ENCODE results near the gene SH2D1B. TPM values are rescaled to one million over a fixed set of nuclear protein-coding genes. Genes with fewer than 3 reads are reported as not detected.
A peak's percentile ranks its signal among the peaks of the same experiment; 100 is the strongest.

SH2D1B gene
- total RNA-seq, 4 donors from 2014 or later, result 0.37 to 1.4 (median 0.81) TPM

DNA sequence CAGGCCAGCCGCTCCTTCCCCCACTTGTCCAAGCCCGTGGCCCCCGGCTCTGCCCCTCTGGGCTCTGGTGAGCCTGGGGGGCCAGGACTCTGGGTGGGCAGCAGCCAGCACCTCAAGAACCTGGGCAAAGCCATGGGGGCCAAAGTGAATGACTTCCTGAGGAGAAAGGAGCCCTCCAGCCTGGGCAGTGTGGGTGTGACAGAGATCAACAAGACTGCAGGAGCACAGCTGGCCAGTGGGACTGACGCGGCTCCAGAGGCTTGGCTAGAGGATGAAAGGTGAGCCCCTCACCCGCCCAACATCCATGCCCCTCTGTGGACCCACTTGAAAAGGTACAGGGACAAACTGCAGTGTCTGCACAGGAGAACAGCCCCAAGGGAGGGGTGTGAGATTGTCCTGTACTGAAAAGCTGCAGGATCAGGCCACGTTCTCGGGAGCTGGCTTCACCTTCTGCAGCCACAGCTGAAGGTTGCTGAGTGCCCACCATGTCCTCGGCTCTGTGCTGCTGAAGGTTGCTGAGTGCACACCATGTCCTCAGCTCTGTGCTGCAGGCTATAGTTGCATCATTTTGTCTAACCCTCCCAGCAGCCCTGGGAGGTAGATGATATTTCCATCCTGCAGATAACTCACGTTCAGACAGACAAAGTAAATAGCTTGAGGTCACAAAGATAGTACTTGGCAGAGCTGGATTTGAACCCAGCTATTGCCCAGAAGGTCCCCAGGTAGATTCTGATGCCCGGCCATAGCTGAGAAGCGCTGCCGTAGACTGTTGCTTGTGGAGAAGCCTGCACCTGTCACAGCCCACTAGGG is 29.8 kb downstream of the SH2D1B start:
- TF ChIP-seq CTCF (IDR thresholded peaks at IDR 0.05) (no peak), POLR2A (IDR thresholded peaks at IDR 0.05) (no peak), POLR2AphosphoS5 (IDR thresholded peaks at IDR 0.05) (no peak), EP300 (IDR thresholded peaks at IDR 0.05; ENCODE audit: low read depth) (no peak)
- DNase-seq, result peak; percentile 43
- intact Hi-C loops (cut with DNase I; ENCODE audit: low total_unique reads), result no loop called here
- WGBS, 2 donors (ENCODE audit: low coverage in 1 of 2), result 73% methylated on average over 13 of the region's 13 CpGs; no CpG with 5 or more reads in 1 of the 2 donors
- Histone ChIP-seq H3K9me3 (no peaks in the 10 kb centered on the region), H3K27ac (peak overlapping the region; percentile 92 to 94 (median 92)), H3K27me3 (no peaks in the 10 kb centered on the region), H3K36me3 (no peaks in the 10 kb centered on the region), H3K4me1 (peaks cover 16 to 29% (median 21%) of the 10 kb centered on the region in 4 donors), H3K4me3 (peak overlapping the region in 2 of 4 donors; percentile 8 to 17)
- in situ Hi-C loops (cut with MboI; ENCODE audit: low pct_ligation_motif_present in 1 of 4, low pct_unique_long_range_greater_than_20kb in 1 of 4, low sequenced_read_pairs in 3 of 4), result loop anchor here in 2 of 4 donors (10.0 to 25.0 kb wide), 2 partner anchors 327 to 595 kb away; no protein-coding TSS in a partner anchor

DNA sequence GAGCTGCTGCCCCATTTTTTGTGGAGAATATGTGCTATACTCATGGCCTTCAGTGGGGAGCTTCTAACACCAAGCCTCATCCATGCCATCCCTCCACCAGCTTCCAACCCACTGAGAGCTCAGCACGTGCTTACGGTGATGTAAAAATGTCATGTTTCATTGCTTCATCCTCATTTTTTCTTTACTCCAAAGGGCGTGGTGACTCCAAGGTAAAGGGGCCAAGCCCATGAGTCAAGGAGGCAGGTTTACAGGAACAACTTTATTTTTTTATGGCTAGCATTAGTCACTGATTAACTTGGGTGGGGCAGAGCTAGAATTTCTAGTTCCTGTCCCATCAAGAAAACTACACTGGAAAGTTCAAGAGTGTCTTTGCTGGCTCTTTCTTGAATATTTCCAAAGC is 30.6 kb downstream of the SH2D1B start, which contains the start of gene C1orf226:
Gene C1orf226, plus strand, starts transcription at position 346 of the 400 bp plus-strand sequence. CDS start 174 bp downstream, outside the sequence.
- no peak for TF ChIP-seq CTCF (IDR thresholded peaks at IDR 0.05)
- TF ChIP-seq EP300 (IDR thresholded peaks at IDR 0.05; ENCODE audit: low read depth), result peak; percentile 13
- peak; percentile 31 for TF ChIP-seq POLR2A (IDR thresholded peaks at IDR 0.05)
- TF ChIP-seq POLR2AphosphoS5 (IDR thresholded peaks at IDR 0.05), result peak in 2 of 3 donors; percentile 47 to 60
- H3K4me1 ChIP-seq, result peaks cover 16 to 29% (median 21%) of the 10 kb centered on the region in 4 donors
- intact Hi-C loops (cut with DNase I; ENCODE audit: low total_unique reads) (no loop called here), in situ Hi-C loops (cut with MboI; ENCODE audit: low pct_ligation_motif_present in 1 of 4, low pct_unique_long_range_greater_than_20kb in 1 of 4, low sequenced_read_pairs in 3 of 4) (loop anchor here in 2 of 4 donors (10.0 to 25.0 kb wide), 2 partner anchors 327 to 594 kb away; no protein-coding TSS in a partner anchor)
- no peaks in the 10 kb centered on the region for H3K36me3 ChIP-seq
- H3K27me3 ChIP-seq, result no peaks in the 10 kb centered on the region
- peak; percentile 46 for DNase-seq
- peak within 1 kb of the TSS in 2 of 4 donors; percentile 8 to 17 for H3K4me3 ChIP-seq
- H3K27ac ChIP-seq, result peak within 1 kb of the TSS; percentile 92 to 94 (median 92)
- WGBS, 2 donors (ENCODE audit: low coverage in 1 of 2), result 63 to 94% methylated on average over 3 of the region's 3 CpGs
- no peaks in the 10 kb centered on the region for H3K9me3 ChIP-seq

DNA sequence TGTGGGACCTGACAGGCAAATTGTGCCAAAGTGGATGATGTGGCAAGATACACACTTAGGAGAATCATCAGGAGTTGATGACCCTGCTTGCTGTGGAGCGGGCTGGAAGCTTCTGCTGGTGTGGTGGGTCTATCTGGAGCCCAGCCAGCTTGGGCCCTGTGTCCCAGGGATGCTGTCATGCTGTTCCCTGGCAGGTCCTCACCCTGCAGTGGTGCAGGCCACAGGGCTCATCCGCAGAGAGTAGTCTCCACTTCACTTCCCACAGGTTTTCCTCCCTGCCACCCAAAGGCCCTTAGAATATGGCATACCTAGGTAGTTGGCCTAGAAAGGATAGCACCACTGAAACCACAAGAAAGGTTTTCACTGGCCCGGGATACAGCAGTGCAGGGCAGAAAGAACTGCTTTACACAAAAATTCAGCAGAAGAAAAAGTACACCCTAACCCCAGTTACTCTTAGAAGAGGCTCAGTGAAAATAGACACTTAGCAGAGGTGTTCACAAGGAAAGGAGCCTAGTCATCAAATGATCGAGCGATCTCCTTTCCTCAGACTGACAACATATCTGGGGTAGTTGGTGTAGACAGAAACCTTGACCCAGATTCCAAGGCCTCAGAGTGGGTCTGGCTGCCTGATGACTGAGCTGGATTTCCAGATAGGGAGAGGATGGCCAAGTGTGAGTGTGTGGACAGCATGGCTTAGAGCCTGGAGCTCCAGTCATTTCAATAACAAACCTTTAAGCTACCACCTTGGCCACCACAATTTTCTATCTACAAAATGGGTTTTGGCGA is 31.7 kb downstream of the SH2D1B start:
- 80 to 86% methylated on average over 1 to 6 of the region's 6 CpGs for WGBS, 2 donors (ENCODE audit: low coverage in 1 of 2)
- DNase-seq, result no peak
- intact Hi-C loops (cut with DNase I; ENCODE audit: low total_unique reads), result no loop called here
- Histone ChIP-seq H3K4me3 (no peak overlapping the region), H3K36me3 (no peaks in the 10 kb centered on the region), H3K9me3 (no peaks in the 10 kb centered on the region), H3K27ac (peak overlapping the region in 3 of 4 donors; percentile 64 to 94 (median 70)), H3K27me3 (no peaks in the 10 kb centered on the region), H3K4me1 (peaks cover 16 to 29% (median 21%) of the 10 kb centered on the region in 4 donors)
- in situ Hi-C loops (cut with MboI; ENCODE audit: low pct_ligation_motif_present in 1 of 4, low pct_unique_long_range_greater_than_20kb in 1 of 4, low sequenced_read_pairs in 3 of 4), result loop anchor here in 2 of 4 donors (10.0 to 25.0 kb wide), 2 partner anchors 325 to 593 kb away; no protein-coding TSS in a partner anchor
- TF ChIP-seq EP300 (IDR thresholded peaks at IDR 0.05; ENCODE audit: low read depth) (no peak), POLR2AphosphoS5 (IDR thresholded peaks at IDR 0.05) (no peak), CTCF (IDR thresholded peaks at IDR 0.05) (no peak)

GRCh38 chr1:162376691-162377090 is 35.2 kb downstream of the SH2D1B start, which contains the start of gene SPATA46:
TSS of gene SPATA46 (minus strand) at chr1:162376854. CDS start at chr1:162376790, 64 bp downstream.
- intact Hi-C loops (cut with DNase I; ENCODE audit: low total_unique reads), result no loop called here
- WGBS, 2 donors (ENCODE audit: low coverage in 1 of 2), result 89 to 95% methylated on average over 5 of the region's 5 CpGs
- Histone ChIP-seq H3K4me1 (peaks cover 9 to 24% (median 16%) of the 10 kb centered on the region in 4 donors), H3K9me3 (no peaks in the 10 kb centered on the region), H3K27ac (no peak within 1 kb of the TSS), H3K27me3 (no peaks in the 10 kb centered on the region), H3K36me3 (no peaks in the 10 kb centered on the region), H3K4me3 (no peak within 1 kb of the TSS)
- in situ Hi-C loops (cut with MboI; ENCODE audit: low pct_ligation_motif_present in 1 of 4, low pct_unique_long_range_greater_than_20kb in 1 of 4, low sequenced_read_pairs in 3 of 4), result loop anchor here in 1 of 4 donors (25.0 kb wide), 1 partner anchor 589 kb away; no protein-coding TSS in a partner anchor
- DNase-seq, result no peak
- TF ChIP-seq CTCF (IDR thresholded peaks at IDR 0.05), result no peak
- no peak for TF ChIP-seq POLR2AphosphoS5 (IDR thresholded peaks at IDR 0.05)
- TF ChIP-seq EP300 (IDR thresholded peaks at IDR 0.05; ENCODE audit: low read depth), result no peak
- TF ChIP-seq POLR2A (IDR thresholded peaks at IDR 0.05), result no peak
